SK-N-SH treated with all-trans-retinoic acid at 6 μM for 48 hours (cell line): ENCODE data around the gene GRK1.

Experiments
- ATAC-seq: fragments of 200-7000 bp; cut with Tn5 transposase; 3 replicates; pipeline ENCODE4 v1.9.1; 2020; ENCODE audit warnings: mild to moderate bottlenecking, moderate library complexity
- ARNTL ChIP-seq: fragments of 450-650 bp; formaldehyde crosslinking; IDR thresholded peaks from 2 replicates; pipeline ENCODE4 v1.5.0; 2020; ENCODE audit warnings: low read depth, mild to moderate bottlenecking, moderate library complexity, borderline replicate concordance
- BACH2 ChIP-seq: fragments of 250-450 bp; sonication (Bioruptor Pico); IDR thresholded peaks from 2 replicates; pipeline ENCODE4 v1.9.0; 2021; ENCODE audit warnings: mild to moderate bottlenecking, borderline replicate concordance
- CREB5 ChIP-seq: fragments of 250-450 bp; sonication (Bioruptor Pico); IDR thresholded peaks from 2 replicates; pipeline ENCODE4 v1.5.1; 2020; ENCODE audit warnings: low read depth, mild to moderate bottlenecking, moderate library complexity
- CSDC2 ChIP-seq: fragments of 250-450 bp; sonication (Bioruptor Pico); IDR thresholded peaks from 2 replicates; pipeline ENCODE4 v1.5.0; 2020; ENCODE audit warnings: mild to moderate bottlenecking, moderate library complexity
- ESRRG ChIP-seq: fragments of 250-450 bp; sonication (Bioruptor Pico); IDR thresholded peaks from 2 replicates; pipeline ENCODE4 v1.6.1; 2021; ENCODE audit warnings: mild to moderate bottlenecking
- GLIS3 ChIP-seq: fragments of 250-450 bp; sonication (Bioruptor Pico); IDR thresholded peaks from 2 replicates; pipeline ENCODE4 v1.5.0; 2020; ENCODE audit warnings: mild to moderate bottlenecking, moderate library complexity
- ISL1 ChIP-seq: fragments of 250-450 bp; sonication (Bioruptor Pico); IDR thresholded peaks from 2 replicates; pipeline ENCODE4 v2.1.2; 2022; ENCODE audit warnings: mild to moderate bottlenecking, moderate library complexity
- OSR1 ChIP-seq: fragments of 250-450 bp; sonication (Bioruptor Pico); IDR thresholded peaks from 2 replicates; pipeline ENCODE4 v1.8.0; 2022; ENCODE audit warnings: moderate library complexity, mild to moderate bottlenecking, inconsistent platforms
- PATZ1 ChIP-seq: fragments of 250-450 bp; sonication (Bioruptor Pico); IDR thresholded peaks from 2 replicates; pipeline ENCODE4 v1.8.0; 2020; ENCODE audit warnings: mild to moderate bottlenecking, moderate library complexity, borderline replicate concordance
- POU6F1 ChIP-seq: fragments of 250-450 bp; sonication (Bioruptor Pico); IDR thresholded peaks from 2 replicates; pipeline ENCODE4 v1.8.0; 2021; ENCODE audit warnings: low read depth, mild to moderate bottlenecking, moderate library complexity, borderline replicate concordance
- PPARA ChIP-seq: fragments of 250-450 bp; sonication (Bioruptor Pico); IDR thresholded peaks from 2 replicates; pipeline ENCODE4 v1.5.0; 2020; ENCODE audit warnings: mild to moderate bottlenecking, borderline replicate concordance
- RARB ChIP-seq: fragments of 250-450 bp; sonication (Bioruptor Pico); IDR thresholded peaks from 2 replicates; pipeline ENCODE4 v1.8.0; 2021; ENCODE audit warnings: mild to moderate bottlenecking, moderate library complexity
- SNAI2 ChIP-seq: fragments of 250-450 bp; sonication (Bioruptor Pico); IDR thresholded peaks from 2 replicates; pipeline ENCODE4 v1.5.0; 2020; ENCODE audit warnings: mild to moderate bottlenecking, moderate library complexity
- TCF4 ChIP-seq: fragments of 250-450 bp; sonication (Bioruptor Pico); IDR thresholded peaks from 2 replicates; pipeline ENCODE4 v1.8.0; 2021; ENCODE audit warnings: mild to moderate bottlenecking, moderate library complexity, borderline replicate concordance
- TOX ChIP-seq: fragments of 250-450 bp; sonication (Bioruptor Pico); IDR thresholded peaks from 2 replicates; pipeline ENCODE4 v1.8.0; 2021; ENCODE audit warnings: mild to moderate bottlenecking, moderate library complexity, borderline replicate concordance
- TSHZ2 ChIP-seq: fragments of 250-450 bp; sonication (Bioruptor Pico); IDR thresholded peaks from 2 replicates; pipeline ENCODE4 v1.5.0; 2020; ENCODE audit warnings: mild to moderate bottlenecking, moderate library complexity
- ZC3H10 ChIP-seq: fragments of 250-450 bp; sonication (Bioruptor Pico); IDR thresholded peaks from 2 replicates; pipeline ENCODE4 v1.5.1; 2021; ENCODE audit warnings: mild to moderate bottlenecking, moderate library complexity
- ZFP3 ChIP-seq: fragments of 250-450 bp; sonication (Bioruptor Pico); IDR thresholded peaks from 2 replicates; pipeline ENCODE4 v1.5.0; 2020; ENCODE audit warnings: mild to moderate bottlenecking, moderate library complexity
- ZFP30 ChIP-seq: fragments of 450-650 bp; formaldehyde crosslinking; IDR thresholded peaks from 2 replicates; pipeline ENCODE4 v1.5.0; 2022; ENCODE audit warnings: mild to moderate bottlenecking, moderate library complexity
- ZNF565 ChIP-seq: fragments of 450-650 bp; formaldehyde crosslinking; conservative IDR thresholded peaks from 2 replicates; pipeline ENCODE4 v1.5.0; 2020; ENCODE audit warnings: low read depth, mild to moderate bottlenecking, moderate library complexity
- ZNF70 ChIP-seq: fragments of 450-650 bp; formaldehyde crosslinking; IDR thresholded peaks from 2 replicates; pipeline ENCODE4 v1.5.0; 2020; ENCODE audit warnings: mild to moderate bottlenecking, moderate library complexity
- ZNF8 ChIP-seq: fragments of 450-650 bp; formaldehyde crosslinking; IDR thresholded peaks from 2 replicates; pipeline ENCODE4 v1.5.0; 2020; ENCODE audit warnings: mild to moderate bottlenecking, moderate library complexity

GRK1 gene

GRCh38 chr13:113771709-113772331, 104.8 kb downstream of the GRK1 start:
- ATAC-seq, result no peak
- TF ChIP-seq OSR1 (CRISPR knock-in tag), result no peak
- TF ChIP-seq ZNF70 (CRISPR knock-in tag), result no peak
- no peak for TF ChIP-seq ZFP3 (CRISPR knock-in tag)
- no peak for TF ChIP-seq CSDC2 (CRISPR knock-in tag)
- no peak for TF ChIP-seq ISL1 (CRISPR knock-in tag)
- no peak for TF ChIP-seq ARNTL (CRISPR knock-in tag)
- no peak for TF ChIP-seq TCF4 (CRISPR knock-in tag)
- TF ChIP-seq ZNF8, result no peak
- no peak for TF ChIP-seq POU6F1 (CRISPR knock-in tag)
- no peak for TF ChIP-seq ZNF565
- TF ChIP-seq ZFP30 (CRISPR knock-in tag), result no peak
- TF ChIP-seq RARB (CRISPR knock-in tag), result no peak
- TF ChIP-seq ESRRG (CRISPR knock-in tag), result no peak
- TF ChIP-seq GLIS3 (CRISPR knock-in tag), result no peak
- no peak for TF ChIP-seq BACH2 (CRISPR knock-in tag)
- TF ChIP-seq PATZ1 (CRISPR knock-in tag), result no peak
- TF ChIP-seq, all 23 proteins: peak for 0

- peak; percentile 65 for ATAC-seq
- TF ChIP-seq ZFP30 (CRISPR knock-in tag) (no peak), SNAI2 (no peak), ISL1 (CRISPR knock-in tag) (peak; percentile 79)
Measured at GRCh38 chr13:113774177-113775107, 107.4 kb downstream of the GRK1 start.

- ATAC-seq, result no peak
- no peak for TF ChIP-seq PATZ1 (CRISPR knock-in tag)
- no peak for TF ChIP-seq ZNF70 (CRISPR knock-in tag)
- no peak for TF ChIP-seq CSDC2 (CRISPR knock-in tag)
- TF ChIP-seq TSHZ2, result no peak
- no peak for TF ChIP-seq TCF4 (CRISPR knock-in tag)
- no peak for TF ChIP-seq ZFP30 (CRISPR knock-in tag)
- no peak for TF ChIP-seq CREB5 (CRISPR knock-in tag)
- no peak for TF ChIP-seq RARB (CRISPR knock-in tag)
- no peak for TF ChIP-seq ZC3H10 (CRISPR knock-in tag)
- TF ChIP-seq TOX (CRISPR knock-in tag), result no peak
- no peak for TF ChIP-seq ZNF8
- no peak for TF ChIP-seq POU6F1 (CRISPR knock-in tag)
- no peak for TF ChIP-seq OSR1 (CRISPR knock-in tag)
- TF ChIP-seq PPARA, result no peak
- TF ChIP-seq BACH2 (CRISPR knock-in tag), result no peak
Measured at GRCh38 chr13:113775451-113776145, 108.6 kb downstream of the GRK1 start.
